ENCODE results near the gene SPDEF. TPM values are rescaled to one million over a fixed set of nuclear protein-coding genes. Genes with fewer than 3 reads are reported as not detected.

The SPDEF gene
- total RNA-seq, 1 experiment from 2014 or later, result 0.85 TPM

GRCh38 chr6:34536251-34536958, 19.7 kb downstream of the SPDEF start:
- no peaks in the 10 kb centered on the region for H3K9me2 ChIP-seq (ENCODE audit: insufficient read depth)
- no peak overlapping the region for H2AFZ ChIP-seq
- ChIA-PET CTCF (interaction anchor here (1.5 kb wide), 1 partner anchor 24 kb away, joined by 3 read pairs; no protein-coding TSS in a partner anchor), POLR2A (ENCODE audit: unreplicated experiment) (no interaction called here)
- peaks cover 18% of the 10 kb centered on the region for H3K4me1 ChIP-seq (replicated peaks; ENCODE audit: insufficient read depth)
- no peak overlapping the region for H3K27ac ChIP-seq
- intact Hi-C loops (cut with micrococcal nuclease; ENCODE audit: unreplicated experiment), result no loop called here
- no peaks in the 10 kb centered on the region for H3K79me2 ChIP-seq (ENCODE audit: low read depth)
- TF ChIP-seq CTCF (conservative IDR thresholded peaks at IDR 0.05) (no peak), EZH2 (IDR thresholded peaks at IDR 0.05; ENCODE audit: low read depth) (no peak)
- H3K4me3 ChIP-seq, result no peak overlapping the region
- peak; percentile 61 to 69 for DNase-seq
- H3F3A ChIP-seq (ENCODE audit: insufficient read depth, low read depth), result peaks cover 15% of the 10 kb centered on the region; the same call in 1 of the 2 replicates
- H3K4me2 ChIP-seq, result peak overlapping the region; percentile 41
- no peaks in the 10 kb centered on the region for H4K20me1 ChIP-seq (ENCODE audit: insufficient read depth)
- no peaks in the 10 kb centered on the region for H3K36me3 ChIP-seq (ENCODE audit: low read depth)
- no TSS peak for BruUV-seq (replicated peaks)
- no peaks in the 10 kb centered on the region for H3K9me3 ChIP-seq (ENCODE audit: insufficient read depth, low read depth)
- H3K27me3 ChIP-seq (ENCODE audit: insufficient read depth, low read depth), result no peaks in the 10 kb centered on the region

GRCh38 chr6:34535646-34536045, 20.5 kb downstream of the SPDEF start:
- no peaks in the 10 kb centered on the region for H3K79me2 ChIP-seq (ENCODE audit: low read depth)
- intact Hi-C loops (cut with micrococcal nuclease; ENCODE audit: unreplicated experiment), result no loop called here
- H2AFZ ChIP-seq, result no peak overlapping the region
- DNase-seq, result no peak
- H3K27ac ChIP-seq, result no peak overlapping the region
- H4K20me1 ChIP-seq (ENCODE audit: insufficient read depth), result no peaks in the 10 kb centered on the region
- H3K4me2 ChIP-seq, result no peak overlapping the region
- no peaks in the 10 kb centered on the region for H3K36me3 ChIP-seq (ENCODE audit: low read depth)
- H3K4me3 ChIP-seq, result no peak overlapping the region
- ChIA-PET CTCF (interaction anchor here (1.5 kb wide), 1 partner anchor 25 kb away, joined by 3 read pairs; no protein-coding TSS in a partner anchor), POLR2A (ENCODE audit: unreplicated experiment) (no interaction called here)
- H3K9me3 ChIP-seq (ENCODE audit: insufficient read depth, low read depth), result no peaks in the 10 kb centered on the region
- TF ChIP-seq CTCF (conservative IDR thresholded peaks at IDR 0.05), result no peak
- TF ChIP-seq EZH2 (IDR thresholded peaks at IDR 0.05; ENCODE audit: low read depth), result no peak
- H3F3A ChIP-seq (ENCODE audit: insufficient read depth, low read depth), result peaks cover 15% of the 10 kb centered on the region; the same call in 1 of the 2 replicates
- H3K4me1 ChIP-seq (replicated peaks; ENCODE audit: insufficient read depth), result peaks cover 18% of the 10 kb centered on the region
- H3K27me3 ChIP-seq (ENCODE audit: insufficient read depth, low read depth), result no peaks in the 10 kb centered on the region
- no peaks in the 10 kb centered on the region for H3K9me2 ChIP-seq (ENCODE audit: insufficient read depth)
- no TSS peak for BruUV-seq (replicated peaks)

- Histone ChIP-seq H3K79me2 (ENCODE audit: low read depth) (no peaks in the 10 kb centered on the region), H3K27me3 (ENCODE audit: insufficient read depth, low read depth) (no peaks in the 10 kb centered on the region), H3K4me3 (no peak overlapping the region), H3K36me3 (ENCODE audit: low read depth) (no peaks in the 10 kb centered on the region), H3K9me3 (ENCODE audit: insufficient read depth, low read depth) (no peaks in the 10 kb centered on the region), H3K4me1 (replicated peaks; ENCODE audit: insufficient read depth) (peaks cover 18% of the 10 kb centered on the region), H3K4me2 (no peak overlapping the region), H3K27ac (no peak overlapping the region), H3K9me2 (ENCODE audit: insufficient read depth) (no peaks in the 10 kb centered on the region), H4K20me1 (ENCODE audit: insufficient read depth) (no peaks in the 10 kb centered on the region), H3F3A (ENCODE audit: insufficient read depth, low read depth) (peaks cover 15% of the 10 kb centered on the region; the same call in 1 of the 2 replicates), H2AFZ (no peak overlapping the region)
- intact Hi-C loops (cut with micrococcal nuclease; ENCODE audit: unreplicated experiment), result no loop called here
- no TSS peak for BruUV-seq (replicated peaks)
- ChIA-PET POLR2A (ENCODE audit: unreplicated experiment) (no interaction called here), CTCF (no interaction called here)
- TF ChIP-seq EZH2 (IDR thresholded peaks at IDR 0.05; ENCODE audit: low read depth) (no peak), CTCF (conservative IDR thresholded peaks at IDR 0.05) (no peak)
- DNase-seq, result no peak
Measured at GRCh38 chr6:34535199-34535598, 20.9 kb downstream of the SPDEF start.
